ENCODE data around the gene SLC25A33.
"Not testable (repeated sequence)": the region's sequence is repeated elsewhere in the genome, so short reads cannot be mapped to it uniquely, and the experiment has no call there.

SLC25A33 gene

DNA sequence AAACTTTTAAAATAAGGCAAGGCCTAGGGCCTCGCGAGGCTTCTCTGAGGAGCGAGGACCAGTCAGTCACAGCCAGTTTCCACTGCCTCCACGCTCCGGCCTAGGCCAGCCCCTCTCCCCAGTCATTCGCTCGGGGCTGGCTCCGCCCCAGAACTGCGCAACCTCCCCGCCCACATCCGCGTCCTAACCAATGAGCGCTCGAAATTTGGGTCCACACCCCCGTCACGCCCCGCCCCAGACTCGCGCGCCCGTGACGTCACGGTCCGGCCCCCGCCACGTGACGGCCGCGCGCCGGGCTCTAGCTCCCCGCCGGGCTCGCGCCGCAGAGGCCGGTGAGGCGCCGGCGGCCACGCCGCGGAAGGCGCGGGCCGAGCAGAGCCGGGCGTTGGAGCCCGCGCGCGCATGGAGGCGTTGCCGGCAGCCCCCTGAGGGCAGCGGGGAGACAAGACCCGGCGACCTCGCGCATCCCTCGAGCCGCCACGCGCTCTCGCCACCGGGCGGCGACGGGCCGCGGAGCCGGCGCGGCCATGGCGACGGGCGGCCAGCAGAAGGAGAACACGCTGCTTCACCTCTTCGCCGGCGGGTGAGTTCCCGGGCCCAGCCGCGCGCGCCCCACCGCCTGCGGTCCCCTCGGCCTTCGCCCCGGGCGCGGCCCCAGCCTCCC, at the start of gene SLC25A33:
Gene SLC25A33 (plus strand): TSS at position 301 of the 664 bp plus-strand sequence. CDS start 227 bp downstream, at position 528.
- FAIRE-seq, result peak; percentile 97

DNA sequence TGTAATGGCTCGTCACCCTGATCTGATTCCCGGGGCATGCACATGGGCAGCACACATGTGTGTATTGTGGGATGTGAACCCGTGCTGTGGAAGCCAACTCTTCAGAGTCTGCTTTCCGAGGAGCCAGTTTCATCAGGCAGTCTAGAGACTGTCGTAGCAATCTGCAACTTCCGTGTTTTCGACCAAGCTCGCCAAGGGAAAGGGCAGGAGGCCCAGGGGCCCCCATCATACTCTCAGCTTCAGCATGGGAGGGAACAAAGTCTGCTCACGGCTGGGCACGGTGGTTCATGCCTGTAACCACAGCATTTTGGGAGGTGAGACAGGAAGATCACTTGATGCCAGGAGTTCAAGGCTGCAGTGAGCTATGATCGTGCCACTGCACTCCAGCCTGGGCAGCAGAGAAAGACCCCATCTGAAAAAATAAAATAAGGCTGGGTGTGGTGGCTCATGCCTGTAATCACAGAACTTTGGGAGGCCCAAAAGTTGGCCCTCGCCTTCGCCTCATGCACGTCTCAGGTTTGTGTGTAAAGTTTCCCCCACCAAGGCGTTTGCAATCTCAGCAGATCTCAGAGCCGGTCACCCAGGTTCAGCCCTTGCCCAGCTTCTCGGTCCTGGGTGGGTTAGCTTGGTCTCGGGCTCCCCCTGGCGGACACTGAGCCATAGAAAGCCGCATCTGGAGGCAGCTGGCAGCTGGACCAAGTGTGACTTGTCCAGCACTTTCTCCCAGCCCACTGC, 48.5 kb upstream of the SLC25A33 start:
- peak; percentile 91 for FAIRE-seq

DNA sequence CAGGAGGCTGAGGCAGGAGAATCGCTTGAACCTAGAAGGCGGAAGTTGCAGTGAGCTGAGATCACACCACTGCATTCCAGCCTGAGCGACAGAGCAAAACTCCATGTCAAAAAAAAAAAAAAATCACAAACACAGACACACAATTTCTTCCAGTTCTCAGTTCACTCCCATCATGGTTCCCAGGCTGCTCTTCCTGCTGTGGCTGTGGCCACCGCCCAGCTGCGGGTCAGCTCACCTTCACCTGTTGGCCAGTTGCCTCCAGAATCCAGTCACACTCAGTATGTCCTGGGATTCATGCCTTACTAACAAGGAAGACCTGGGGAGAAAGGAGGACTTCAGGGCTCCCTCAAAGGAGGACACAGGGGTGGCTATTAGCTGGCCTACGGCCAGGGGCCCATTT, 45.9 kb upstream of the SLC25A33 start:
- FAIRE-seq, result no peak

- no peak for FAIRE-seq
These were observed 44.1 kb upstream of the SLC25A33 start for GRCh38 chr1:9494936-9495758.

DNA sequence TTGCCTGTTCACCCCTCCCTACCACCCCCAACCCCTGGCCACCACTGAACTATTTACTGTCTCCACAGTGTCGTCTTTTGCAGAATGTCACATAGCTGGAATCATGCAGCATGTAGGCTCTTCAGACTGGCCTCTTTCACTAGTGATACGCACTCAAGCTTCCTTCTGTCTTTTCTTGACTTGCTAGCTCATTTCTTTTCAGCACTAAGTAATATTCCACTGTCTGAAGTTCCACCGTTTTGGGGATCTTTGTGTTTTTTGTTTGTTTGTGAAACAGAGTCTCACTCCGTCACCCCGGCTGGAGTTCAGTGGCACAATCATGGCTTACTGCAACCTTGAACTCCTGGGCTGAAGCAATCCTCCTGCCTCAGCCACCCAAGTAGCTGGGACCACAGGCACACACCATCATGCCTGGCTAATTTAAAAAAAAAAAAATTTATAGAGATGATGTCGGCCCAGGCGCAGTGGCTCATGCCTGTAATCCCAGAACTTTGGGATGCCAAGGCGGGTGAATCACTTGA, 43.4 kb upstream of the SLC25A33 start:
- no peak for FAIRE-seq

- FAIRE-seq, result no peak
These were observed 38.2 kb upstream of the SLC25A33 start for GRCh38 chr1:9500756-9501754.

GRCh38 chr1:9503001-9503675, 36.1 kb upstream of the SLC25A33 start:
- FAIRE-seq, result no peak

- no peak for FAIRE-seq
These were observed 34.1 kb upstream of the SLC25A33 start for GRCh38 chr1:9505143-9505542.

- no peak for FAIRE-seq
These were observed 32.4 kb upstream of the SLC25A33 start for GRCh38 chr1:9506901-9507300.

DNA sequence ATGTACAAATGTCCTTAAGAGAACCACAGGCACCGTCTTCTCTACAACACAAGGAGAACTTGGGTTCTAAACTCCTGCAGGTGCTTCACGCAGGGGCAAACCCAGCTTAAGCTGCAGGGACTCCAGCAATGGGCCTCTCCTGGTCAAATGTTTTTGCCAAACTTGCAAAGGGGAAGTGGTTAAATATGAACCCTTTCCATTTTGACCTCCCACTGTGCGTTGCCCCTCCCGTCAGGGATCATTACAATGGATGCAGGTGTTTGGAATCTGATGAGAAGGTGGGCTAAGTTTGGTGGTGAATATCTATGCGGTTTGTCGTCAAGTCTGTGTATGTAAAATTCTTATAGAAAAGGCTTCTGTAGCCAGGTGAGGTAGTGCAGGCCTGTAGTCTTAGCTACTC, 29.1 kb upstream of the SLC25A33 start:
- FAIRE-seq, result no peak

GRCh38 chr1:9515550-9515949, 23.7 kb upstream of the SLC25A33 start:
- not testable (repeated sequence) for FAIRE-seq

DNA sequence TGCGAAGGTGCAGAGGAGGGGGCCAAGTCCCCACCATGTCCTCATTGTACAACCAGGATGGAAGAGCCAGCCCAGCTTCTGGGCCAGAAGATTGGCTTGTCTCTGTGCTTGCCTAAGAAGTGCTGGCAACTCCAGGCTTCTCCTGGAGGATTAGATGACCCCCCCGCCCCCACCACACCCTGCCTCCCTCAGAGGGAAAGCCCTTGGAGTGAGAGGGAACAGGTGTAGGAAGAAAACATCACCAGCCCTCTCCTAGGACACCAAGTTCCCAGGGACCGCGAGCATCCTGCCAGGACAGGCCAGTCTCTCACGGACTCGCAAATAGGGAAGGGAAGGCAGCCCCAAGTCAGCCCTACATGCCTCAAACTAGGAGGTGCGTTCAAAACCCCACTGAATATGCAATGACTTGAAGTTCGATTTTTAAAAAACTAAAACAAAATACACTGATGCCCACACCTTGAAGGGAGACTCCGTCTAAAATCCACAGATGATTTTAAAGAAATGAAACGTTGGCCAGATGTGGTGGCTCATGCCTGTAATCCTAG, 20.7 kb upstream of the SLC25A33 start:
- no peak for FAIRE-seq

DNA sequence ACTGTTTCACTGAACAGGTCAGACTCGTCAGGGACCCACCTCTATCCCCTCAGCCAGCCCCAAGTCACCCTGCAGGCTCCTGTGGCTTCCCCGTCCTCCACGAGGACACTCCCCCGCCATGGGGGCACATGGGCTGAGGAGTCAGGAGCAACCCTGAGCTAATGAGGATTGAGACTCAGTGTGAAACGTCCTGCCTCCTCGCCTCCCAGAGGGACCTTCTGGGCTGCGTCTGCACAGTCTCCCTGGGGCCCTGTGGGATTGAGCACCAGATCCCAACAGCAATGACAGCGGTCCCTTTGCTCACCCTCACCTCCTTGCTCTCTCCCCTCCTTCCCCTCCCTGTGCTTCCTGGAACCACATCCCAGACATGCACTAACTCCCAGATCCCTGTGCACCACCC, 18.9 kb upstream of the SLC25A33 start:
- no peak for FAIRE-seq

DNA sequence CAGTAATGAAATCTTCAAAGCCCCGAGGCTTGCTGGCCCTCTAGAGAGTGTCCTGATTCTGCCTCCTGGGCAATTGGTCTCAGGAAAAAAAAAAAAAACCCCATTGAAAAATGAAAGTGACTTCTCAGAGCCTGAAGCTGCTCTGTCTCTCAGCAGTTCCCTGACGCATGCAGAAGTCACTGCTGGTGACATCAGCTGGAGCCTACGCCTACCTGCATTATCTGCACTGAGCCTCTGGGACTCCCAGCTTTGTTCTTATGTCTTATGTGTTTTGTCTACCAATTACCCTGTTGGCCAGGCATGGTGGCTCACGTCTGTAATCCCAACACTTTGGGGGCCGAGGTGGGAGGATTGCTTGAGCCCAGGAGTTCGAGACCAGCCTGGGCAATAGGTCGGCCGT, 10.1 kb upstream of the SLC25A33 start:
- no peak for FAIRE-seq

DNA sequence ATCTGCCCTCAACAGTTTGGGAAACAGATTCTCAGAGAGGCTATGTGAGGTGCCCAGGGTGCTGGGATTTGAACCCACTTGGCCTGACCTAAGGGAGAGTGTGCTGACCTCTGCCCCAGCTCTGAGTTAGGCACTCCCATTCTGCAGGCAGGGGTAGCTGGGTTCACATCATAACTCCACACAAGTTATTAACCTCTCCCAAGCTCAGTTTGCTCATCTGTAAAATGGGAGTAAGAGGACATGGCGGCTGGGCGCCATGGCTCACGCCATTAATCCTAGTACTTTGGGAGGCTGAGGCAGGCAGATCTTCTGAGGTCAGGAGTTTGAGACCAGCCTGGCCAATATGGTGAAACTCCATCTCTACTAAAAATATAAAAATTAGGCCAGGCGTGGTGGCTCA, 8.9 kb upstream of the SLC25A33 start:
- no peak for FAIRE-seq

DNA sequence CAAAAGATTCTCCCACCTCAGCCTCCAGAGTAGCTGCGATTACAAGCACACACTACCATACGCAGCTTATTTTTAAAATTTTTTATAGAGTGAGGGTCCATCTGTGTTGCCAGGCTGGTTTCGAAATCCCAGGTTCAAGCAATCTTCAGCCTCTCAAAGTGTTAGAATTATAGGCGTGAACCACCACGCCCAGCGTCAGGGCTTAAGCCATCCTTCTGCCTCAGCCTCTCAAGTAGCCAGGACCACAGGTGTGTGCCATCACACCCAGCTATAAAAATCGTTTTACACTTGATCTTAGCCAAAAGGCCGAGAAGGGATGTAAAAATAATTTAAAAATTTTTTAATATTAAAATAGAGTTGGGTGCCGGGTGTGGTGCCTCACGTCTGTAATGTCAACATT, 4.3 kb upstream of the SLC25A33 start:
- FAIRE-seq, result no peak

GRCh38 chr1:9536301-9536700, 3.0 kb upstream of the SLC25A33 start:
- FAIRE-seq, result no peak

- no peak for FAIRE-seq
These were observed 1.2 kb upstream of the SLC25A33 start for GRCh38 chr1:9537863-9538668.

- no peak for FAIRE-seq
These were observed 548 bp upstream of the SLC25A33 start for GRCh38 chr1:9538669-9539164.

Data from G401.6 (cell line).